ENCODE data around the gene PPP1R3C.

PPP1R3C gene

GRCh38 chr10:91632671-91633550 lies at the start of gene PPP1R3C:
Gene PPP1R3C (minus strand): TSS chr10:91633071. CDS start chr10:91632969, 102 bp downstream.
- TF ChIP-seq CTCF (conservative IDR thresholded peaks at IDR 0.05; ENCODE audit: low read length) (no peak), EZH2phosphoT487 (IDR thresholded peaks at IDR 0.05; ENCODE audit: borderline replicate concordance) (no peak)
- Histone ChIP-seq H3F3A (ENCODE audit: low read depth) (no peaks in the 10 kb centered on the region), H2AFZ (ENCODE audit: low read length) (no peak within 1 kb of the TSS), H3K9me3 (ENCODE audit: insufficient read depth, low read depth, low read length) (no peaks in the 10 kb centered on the region), H3K4me3 (ENCODE audit: low read length, poor library complexity, severe bottlenecking) (no peak within 1 kb of the TSS), H3K9ac (ENCODE audit: low read depth, low read length, poor library complexity, severe bottlenecking) (no peak within 1 kb of the TSS), H4K20me1 (ENCODE audit: insufficient read depth, low read length, poor library complexity, severe bottlenecking) (no peaks in the 10 kb centered on the region), H3K9me2 (replicated peaks; ENCODE audit: low read depth, low read length) (no peaks in the 10 kb centered on the region), H3K79me2 (ENCODE audit: insufficient read depth, low read length) (no peaks in the 10 kb centered on the region), H3K27me3 (ENCODE audit: insufficient read depth, low read length, poor library complexity, severe bottlenecking) (no peaks in the 10 kb centered on the region), H3K4me2 (ENCODE audit: low read depth, low read length, poor library complexity, severe bottlenecking) (no peak within 1 kb of the TSS), H3K36me3 (ENCODE audit: insufficient read depth, low read length) (no peaks in the 10 kb centered on the region), H3K4me1 (ENCODE audit: insufficient read depth, low read length, poor library complexity, severe bottlenecking) (no peaks in the 10 kb centered on the region)

GRCh38 chr10:91681361-91682276 lies 48.7 kb upstream of the PPP1R3C start:
- Histone ChIP-seq H3F3A (ENCODE audit: low read depth) (no peaks in the 10 kb centered on the region), H3K36me3 (ENCODE audit: insufficient read depth, low read length) (no peaks in the 10 kb centered on the region), H3K79me2 (ENCODE audit: insufficient read depth, low read length) (no peaks in the 10 kb centered on the region), H3K9me3 (ENCODE audit: insufficient read depth, low read depth, low read length) (no peaks in the 10 kb centered on the region), H4K20me1 (ENCODE audit: insufficient read depth, low read length, poor library complexity, severe bottlenecking) (no peaks in the 10 kb centered on the region), H3K4me2 (ENCODE audit: low read depth, low read length, poor library complexity, severe bottlenecking) (no peak overlapping the region), H3K27me3 (ENCODE audit: insufficient read depth, low read length, poor library complexity, severe bottlenecking) (no peaks in the 10 kb centered on the region), H3K9me2 (replicated peaks; ENCODE audit: low read depth, low read length) (no peaks in the 10 kb centered on the region), H2AFZ (ENCODE audit: low read length) (no peak overlapping the region), H3K4me1 (ENCODE audit: insufficient read depth, low read length, poor library complexity, severe bottlenecking) (no peaks in the 10 kb centered on the region), H3K9ac (ENCODE audit: low read depth, low read length, poor library complexity, severe bottlenecking) (no peak overlapping the region), H3K4me3 (ENCODE audit: low read length, poor library complexity, severe bottlenecking) (no peak overlapping the region)
- no peak for TF ChIP-seq EZH2phosphoT487 (IDR thresholded peaks at IDR 0.05; ENCODE audit: borderline replicate concordance)
- no peak for TF ChIP-seq CTCF (conservative IDR thresholded peaks at IDR 0.05; ENCODE audit: low read length)

GRCh38 chr10:91680487-91680886 lies 47.6 kb upstream of the PPP1R3C start:
- no peaks in the 10 kb centered on the region for H3K4me1 ChIP-seq (ENCODE audit: insufficient read depth, low read length, poor library complexity, severe bottlenecking)
- no peaks in the 10 kb centered on the region for H4K20me1 ChIP-seq (ENCODE audit: insufficient read depth, low read length, poor library complexity, severe bottlenecking)
- H3K4me2 ChIP-seq (ENCODE audit: low read depth, low read length, poor library complexity, severe bottlenecking), result no peak overlapping the region
- no peaks in the 10 kb centered on the region for H3K9me2 ChIP-seq (replicated peaks; ENCODE audit: low read depth, low read length)
- H3K4me3 ChIP-seq (ENCODE audit: low read length, poor library complexity, severe bottlenecking), result no peak overlapping the region
- no peaks in the 10 kb centered on the region for H3K79me2 ChIP-seq (ENCODE audit: insufficient read depth, low read length)
- H3K36me3 ChIP-seq (ENCODE audit: insufficient read depth, low read length), result no peaks in the 10 kb centered on the region
- H2AFZ ChIP-seq (ENCODE audit: low read length), result no peak overlapping the region
- H3K9me3 ChIP-seq (ENCODE audit: insufficient read depth, low read depth, low read length), result no peaks in the 10 kb centered on the region
- no peak overlapping the region for H3K9ac ChIP-seq (ENCODE audit: low read depth, low read length, poor library complexity, severe bottlenecking)
- no peak for TF ChIP-seq EZH2phosphoT487 (IDR thresholded peaks at IDR 0.05; ENCODE audit: borderline replicate concordance)
- no peak for TF ChIP-seq CTCF (conservative IDR thresholded peaks at IDR 0.05; ENCODE audit: low read length)
- no peaks in the 10 kb centered on the region for H3K27me3 ChIP-seq (ENCODE audit: insufficient read depth, low read length, poor library complexity, severe bottlenecking)
- H3F3A ChIP-seq (ENCODE audit: low read depth), result no peaks in the 10 kb centered on the region
